NK-92 treated with Interleukin-12 subunit alpha and Interleukin-12 subunit beta, amount 100 ng/mL, for 24 hours (cell line): Measurements from ENCODE around the gene ZSCAN23.
"Not testable (repeated sequence)": the region's sequence is repeated elsewhere in the genome, so short reads cannot be mapped to it uniquely, and the experiment has no call there.

Source experiments
- DNase-seq: peaks from one replicate; lab custom pipeline; 2025; lab: John Stamatoyannopoulos, UW

The ZSCAN23 gene

DNA sequence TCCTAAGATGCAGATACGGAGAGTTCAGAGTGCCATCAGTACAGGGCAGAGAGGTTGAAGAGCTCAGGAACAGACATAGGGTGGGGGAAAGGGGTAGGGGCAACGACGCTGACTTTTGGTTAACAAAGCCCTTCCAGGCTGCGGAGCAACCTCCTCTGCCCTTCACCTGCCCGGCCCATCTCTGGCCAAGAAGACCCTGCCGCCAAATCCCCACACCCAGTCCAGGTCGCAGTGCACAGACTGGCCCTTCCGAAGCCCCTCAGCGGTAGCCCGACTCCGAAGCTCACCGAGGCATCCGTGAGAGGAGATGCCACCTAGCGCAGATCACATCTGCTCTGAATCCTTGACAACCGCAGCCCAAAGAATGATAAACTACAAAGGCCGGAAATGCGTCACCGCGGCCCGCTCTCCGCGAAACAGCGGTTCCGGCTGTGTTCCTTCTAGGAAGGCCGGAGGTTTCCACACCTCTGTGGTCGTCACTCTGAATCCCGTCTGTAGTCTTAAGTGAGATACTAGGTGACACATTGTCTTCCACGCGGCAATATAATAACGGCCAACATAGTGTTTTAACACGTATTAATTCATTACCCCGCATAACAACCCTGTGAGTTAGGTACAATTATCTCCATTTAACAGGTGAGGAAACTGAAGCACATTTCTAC, at the start of gene ZSCAN23:
TSS of gene ZSCAN23 (minus strand) at position 380 of the 662 bp plus-strand sequence. CDS start 7,225 bp downstream, outside the sequence.
- DNase-seq = no peak

GRCh38 chr6:28491984-28492317, 48.7 kb upstream of the ZSCAN23 start:
- DNase-seq = no peak

DNA sequence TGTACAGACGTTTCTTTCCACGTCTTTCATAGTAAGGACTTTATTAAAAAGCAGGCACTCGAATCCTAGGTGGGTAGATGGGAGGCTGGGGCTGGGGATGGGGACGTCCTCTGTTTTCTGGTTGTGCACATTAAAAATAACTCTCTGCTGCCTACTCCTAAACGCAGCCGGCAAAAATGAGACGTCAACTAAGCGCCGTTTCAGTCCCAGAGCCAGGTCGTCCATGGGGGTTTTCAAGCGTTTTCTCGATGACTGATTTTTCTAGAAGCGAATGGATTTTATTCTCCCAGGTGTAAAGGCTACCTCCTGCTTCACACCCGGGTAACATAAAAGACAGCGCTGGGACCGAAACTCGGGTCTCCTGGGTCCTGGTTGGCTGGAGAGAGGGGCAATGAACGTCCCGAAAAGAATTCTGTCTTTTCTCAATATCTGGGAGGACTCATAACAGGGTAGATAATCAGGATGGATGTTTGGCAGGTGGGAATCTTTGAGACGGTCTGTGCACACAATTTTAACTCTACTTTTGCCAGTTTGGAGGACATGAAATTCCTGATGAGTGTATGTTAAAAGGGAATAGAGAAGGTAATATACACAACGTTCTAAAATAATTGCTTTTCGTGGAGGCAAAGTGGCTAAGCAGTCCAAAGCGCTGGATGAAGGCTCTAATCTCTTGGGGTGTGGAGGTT, 47.1 kb upstream of the ZSCAN23 start:
- no peak for DNase-seq

DNA sequence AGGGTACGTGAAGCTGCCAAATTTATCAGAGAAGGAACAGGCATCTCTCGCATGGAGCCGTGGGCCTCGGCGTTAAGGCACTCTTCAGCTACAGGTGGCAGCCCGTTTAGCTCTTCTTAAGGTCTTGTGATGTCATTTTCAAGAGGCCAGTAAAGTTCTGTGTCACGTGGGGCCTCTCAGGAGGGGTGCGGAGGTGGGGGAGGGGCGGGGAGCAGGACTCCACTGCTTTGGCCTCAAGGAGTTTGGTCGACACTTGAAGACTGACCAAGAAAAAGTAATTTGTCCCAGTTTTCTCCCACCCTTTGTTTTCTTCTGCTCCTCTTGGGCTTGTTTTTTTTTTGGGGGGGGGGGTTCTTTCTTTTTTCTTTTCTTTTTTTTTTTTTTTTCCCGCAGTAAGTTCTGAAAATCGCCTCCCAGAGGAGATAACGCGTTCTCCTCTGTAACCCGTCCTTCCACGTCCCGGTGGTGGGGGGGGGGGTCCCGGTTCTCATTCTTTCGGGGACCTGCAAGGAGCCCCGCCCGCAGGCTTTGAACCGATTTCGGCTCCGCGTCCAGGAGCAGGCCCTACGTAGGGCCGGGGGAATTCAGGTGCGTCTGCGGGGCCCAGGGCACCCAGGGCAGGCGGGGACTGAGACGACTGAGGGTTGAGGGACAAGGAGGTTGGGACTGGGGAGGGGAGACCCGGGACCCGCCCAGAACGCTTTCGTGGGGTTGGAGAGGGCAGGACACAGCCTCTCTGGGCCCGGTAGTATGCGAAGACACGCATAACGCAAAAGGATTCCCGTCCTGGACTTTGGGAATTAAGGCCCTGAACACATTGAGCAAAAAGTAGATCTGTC, 46.3 kb upstream of the ZSCAN23 start:
- DNase-seq = no peak

- DNase-seq = no peak
These were observed 45.6 kb upstream of the ZSCAN23 start for GRCh38 chr6:28488916-28489365.

GRCh38 chr6:28486988-28487742, 43.9 kb upstream of the ZSCAN23 start:
- no peak for DNase-seq

DNA sequence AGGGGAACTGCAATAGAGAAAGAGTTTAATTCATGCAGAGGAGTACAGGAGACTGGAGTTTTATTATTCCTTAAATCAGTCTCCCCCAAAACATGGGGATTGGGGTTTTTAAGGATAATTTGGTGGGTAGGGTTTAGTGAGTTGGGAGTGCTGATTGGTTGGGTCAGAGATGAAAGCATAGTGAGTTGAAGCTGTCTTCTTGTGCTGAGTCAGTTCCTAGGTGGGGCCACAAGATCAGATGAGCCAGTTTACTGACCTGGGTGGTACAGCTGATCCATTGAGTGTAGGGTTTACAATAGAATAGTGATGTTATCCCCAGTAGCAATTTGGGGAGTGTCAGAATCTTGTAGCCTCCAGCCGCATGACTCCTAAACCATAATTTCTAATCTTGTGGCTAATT, 43.2 kb upstream of the ZSCAN23 start:
- DNase-seq = no peak

- DNase-seq = no peak
These were observed 42.2 kb upstream of the ZSCAN23 start for GRCh38 chr6:28485482-28485881.

DNA sequence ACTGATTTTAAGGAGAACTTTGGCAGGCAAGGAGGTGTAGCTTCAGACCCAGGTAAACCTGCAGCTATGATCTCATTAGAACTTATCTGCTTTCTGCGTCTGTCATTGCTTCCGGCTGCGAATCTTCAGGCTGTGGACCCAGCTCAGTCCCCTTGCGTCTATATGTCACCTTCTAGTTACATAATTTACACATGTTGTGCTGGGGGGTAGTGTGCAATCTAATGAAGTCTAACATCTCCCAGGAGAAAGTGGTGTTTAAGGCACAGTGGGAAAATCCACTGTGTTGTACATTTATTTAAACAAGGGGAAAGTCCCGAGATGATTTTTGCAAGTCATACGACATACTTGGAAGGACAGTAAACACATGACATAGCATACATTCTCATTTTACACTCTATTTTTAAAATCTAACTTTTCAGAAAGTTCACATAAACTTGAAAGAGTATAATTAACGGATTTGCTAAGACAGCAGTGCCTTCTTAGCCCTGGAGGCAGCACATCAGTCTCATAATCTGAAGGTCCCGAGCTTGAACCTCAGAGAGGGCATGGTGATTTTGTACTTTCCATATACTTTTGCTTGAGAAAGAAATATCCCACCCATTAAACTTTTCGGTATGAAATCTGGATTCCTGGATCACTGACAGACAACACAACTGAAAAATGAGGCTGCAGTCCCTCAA, 37.1 kb upstream of the ZSCAN23 start:
- DNase-seq = no peak

GRCh38 chr6:28478518-28478917, 35.2 kb upstream of the ZSCAN23 start:
- DNase-seq = no peak

DNA sequence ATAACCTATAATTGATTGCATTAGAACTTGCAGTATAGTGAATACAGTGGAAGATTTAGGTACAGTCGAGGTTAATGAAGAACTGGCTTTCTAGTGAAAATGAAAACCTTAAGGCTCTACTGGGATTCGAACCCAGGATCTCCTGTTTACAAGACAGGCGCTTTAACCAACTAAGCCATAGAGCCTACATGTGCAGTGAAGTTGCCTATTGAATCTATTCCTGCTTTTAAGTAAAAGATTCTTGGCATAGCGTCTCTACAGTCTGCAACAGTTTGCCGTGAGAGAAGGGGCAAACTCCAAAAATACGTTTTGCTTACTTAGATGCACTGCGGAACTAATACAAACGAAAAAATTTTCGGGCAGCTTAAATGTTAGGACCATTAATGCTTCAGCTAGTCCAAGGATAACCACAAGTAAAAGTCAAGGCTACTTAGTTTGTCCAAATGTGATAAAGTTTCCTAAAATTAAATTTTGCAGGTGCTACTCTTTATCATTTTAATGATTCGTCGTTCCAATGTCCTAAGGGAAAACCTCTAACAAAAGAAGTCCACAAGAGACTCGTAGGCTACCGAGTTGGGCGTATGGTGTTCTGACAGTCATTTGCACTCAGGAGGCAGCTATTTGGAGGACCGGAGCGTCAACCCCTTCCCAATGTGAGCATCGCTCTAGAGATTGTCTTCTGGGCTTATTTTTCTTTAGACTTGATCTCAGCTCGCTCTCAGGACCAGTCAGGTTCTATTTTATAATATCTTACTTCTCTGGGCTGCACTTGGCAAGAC, 31.3 kb upstream of the ZSCAN23 start:
- DNase-seq = no peak

- DNase-seq = not testable (repeated sequence)
These were observed 26.0 kb upstream of the ZSCAN23 start for GRCh38 chr6:28469153-28469745.

- no peak for DNase-seq
These were observed 24.8 kb upstream of the ZSCAN23 start for GRCh38 chr6:28468056-28468455.

DNA sequence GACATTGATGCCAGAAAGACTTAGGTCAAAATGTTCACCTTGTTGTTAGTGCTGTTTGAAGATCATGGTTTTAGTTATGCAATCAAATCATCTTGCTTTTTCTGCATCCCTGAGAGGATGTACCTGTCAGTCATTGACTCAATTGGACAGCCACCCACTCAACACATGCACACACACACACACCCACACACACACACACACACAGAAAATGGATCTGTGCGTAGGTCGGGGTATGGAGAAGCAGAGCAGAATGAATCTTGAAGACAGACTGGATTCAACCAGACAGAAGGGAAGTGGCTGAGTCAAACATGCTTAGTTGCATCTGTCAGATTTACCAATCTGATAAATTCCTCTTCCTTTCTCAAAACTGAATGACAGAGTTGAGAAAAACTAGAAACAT, 19.1 kb upstream of the ZSCAN23 start:
- DNase-seq = no peak

DNA sequence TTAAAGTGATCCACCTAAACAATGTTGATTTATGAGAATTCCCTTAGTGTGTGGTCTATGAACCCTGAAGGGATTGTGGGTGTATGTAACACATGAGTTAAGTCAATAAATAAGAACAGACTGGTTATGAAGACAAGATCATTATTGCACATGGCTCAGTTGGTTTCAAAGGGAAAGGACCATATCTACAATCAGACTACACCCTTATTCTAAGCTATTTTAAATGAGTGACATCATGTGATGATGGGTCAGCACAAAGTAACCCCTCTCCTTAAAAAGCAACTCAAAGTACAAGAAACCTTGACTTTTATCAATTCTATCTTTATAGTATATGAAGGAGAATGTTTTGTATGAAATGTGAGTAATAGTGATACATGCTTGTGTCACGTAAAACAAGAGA, 15.3 kb upstream of the ZSCAN23 start:
- no peak for DNase-seq

DNA sequence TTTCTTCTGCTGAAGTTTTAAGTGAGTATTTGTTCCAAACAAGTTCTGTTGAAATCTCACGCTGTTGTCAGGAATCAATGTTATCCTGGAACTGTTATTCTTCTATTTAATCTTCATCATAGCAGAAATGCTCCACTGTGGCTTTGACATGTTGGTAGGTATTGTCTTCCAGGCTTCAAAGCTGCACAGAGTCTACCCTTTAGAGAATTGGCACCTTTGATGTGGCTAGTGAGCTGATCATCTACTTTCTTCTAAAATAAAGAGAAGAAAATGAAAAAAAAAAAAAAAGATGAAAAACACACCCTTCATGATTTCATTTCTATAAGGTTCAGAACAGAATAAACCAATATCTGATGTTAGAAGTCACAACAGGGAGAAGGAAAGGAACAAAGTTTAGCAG, 5.8 kb upstream of the ZSCAN23 start:
- DNase-seq = no peak

- DNase-seq = not testable (repeated sequence)
These were observed 4.2 kb upstream of the ZSCAN23 start for GRCh38 chr6:28447512-28447906.

- no peak for DNase-seq
These were observed 3.7 kb upstream of the ZSCAN23 start for GRCh38 chr6:28446818-28447511.

- not testable (repeated sequence) for DNase-seq
These were observed 1.5 kb upstream of the ZSCAN23 start for GRCh38 chr6:28444759-28445158.

DNA sequence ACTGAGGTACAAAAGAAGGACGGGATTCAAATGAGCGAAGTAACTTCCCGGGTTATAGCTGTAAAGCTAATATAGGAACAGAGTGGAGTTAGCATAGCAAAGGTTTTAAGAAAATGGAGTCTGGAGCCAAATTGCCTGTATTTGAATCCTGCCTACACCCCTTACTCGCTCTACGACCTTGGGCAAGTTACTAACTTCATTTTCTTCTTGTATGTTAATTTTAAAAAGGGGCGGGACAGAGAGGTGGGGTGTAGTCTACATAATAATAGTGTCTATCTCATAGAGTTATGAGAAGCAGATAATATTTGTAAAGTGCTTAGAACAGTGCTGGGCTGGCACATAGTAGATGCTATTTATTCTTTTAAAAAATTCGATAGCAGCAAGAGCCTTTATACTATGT, 705 bp downstream of the ZSCAN23 start:
- no peak for DNase-seq
